G401 (cell line): ENCODE results near the gene MAPRE2. TPM values are rescaled to one million over a fixed set of nuclear protein-coding genes. Genes with fewer than 3 reads are reported as not detected.

Source experiments
- DNase-seq: peaks from one replicate; pipeline ENCODE4 v3.0.0-alpha.2; 2015; ENCODE audit warnings: low spot score
- in situ Hi-C: cut with HindIII; loops from 2 replicates; pipeline ENCODE4 v1.10.0; 2016; ENCODE audit warnings: low sequenced_read_pairs, mixed read lengths
- total RNA-seq: library from RNA; depleted of rRNA; stranded (reverse); fragments of >200 nt; shearing (Covaris generic); gene quantifications from 2 replicates; pipeline ENCODE4 v1.2.3, GENCODE V29; 2014

The MAPRE2 gene
- total RNA-seq, 1 experiment from 2014 or later, result 30.3 TPM

GRCh38 chr18:35030277-35030989, 10.8 kb upstream of the MAPRE2 start:
- DNase-seq, result no peak
- in situ Hi-C loops, result no loop called here

- DNase-seq, result no peak
- in situ Hi-C loops, result no loop called here
Observed at GRCh38 chr18:35032113-35032512, 9.1 kb upstream of the MAPRE2 start.

- in situ Hi-C loops, result no loop called here
- DNase-seq, result no peak
Observed at GRCh38 chr18:35038029-35038428, 3.2 kb upstream of the MAPRE2 start.

- in situ Hi-C loops, result no loop called here
- no peak for DNase-seq
Observed at GRCh38 chr18:35038881-35039491, 2.2 kb upstream of the MAPRE2 start.

GRCh38 chr18:35040638-35040987, 600 bp upstream of the MAPRE2 start:
- in situ Hi-C loops, result no loop called here

GRCh38 chr18:35041815-35042387, 688 bp downstream of the MAPRE2 start:
- in situ Hi-C loops, result no loop called here
- DNase-seq, result peak; percentile 82

More at GRCh38 chr18:35040638-35040987, 600 bp upstream of the MAPRE2 start:
- DNase-seq, result no peak

- in situ Hi-C loops, result no loop called here
- DNase-seq, result peak; percentile 56
Observed at GRCh38 chr18:35042389-35043071, 1.3 kb downstream of the MAPRE2 start.

- in situ Hi-C loops, result no loop called here
- no peak for DNase-seq
Observed at GRCh38 chr18:35043207-35043606, 2.0 kb downstream of the MAPRE2 start.

GRCh38 chr18:35045121-35045520, 3.9 kb downstream of the MAPRE2 start:
- in situ Hi-C loops, result no loop called here
- DNase-seq, result peak; percentile 37

- no peak for DNase-seq
- in situ Hi-C loops, result no loop called here
Observed at GRCh38 chr18:35045806-35046205, 4.6 kb downstream of the MAPRE2 start.

- no peak for DNase-seq
- in situ Hi-C loops, result no loop called here
Observed at GRCh38 chr18:35047697-35048292, 6.6 kb downstream of the MAPRE2 start.

- in situ Hi-C loops, result no loop called here
- no peak for DNase-seq
Observed at GRCh38 chr18:35049111-35050027, 8.2 kb downstream of the MAPRE2 start.

- in situ Hi-C loops, result no loop called here
- DNase-seq, result no peak
Observed at GRCh38 chr18:35050028-35050546, 8.9 kb downstream of the MAPRE2 start.

- in situ Hi-C loops, result no loop called here
- no peak for DNase-seq
Observed at GRCh38 chr18:35050705-35051195, 9.5 kb downstream of the MAPRE2 start.

GRCh38 chr18:35051641-35052377, 10.6 kb downstream of the MAPRE2 start:
- in situ Hi-C loops, result no loop called here
- no peak for DNase-seq

- in situ Hi-C loops, result no loop called here
- no peak for DNase-seq
Observed at GRCh38 chr18:35054401-35054800, 13.2 kb downstream of the MAPRE2 start.

GRCh38 chr18:35055105-35055504, 13.9 kb downstream of the MAPRE2 start:
- DNase-seq, result no peak

GRCh38 chr18:35055726-35056125, 14.5 kb downstream of the MAPRE2 start:
- DNase-seq, result no peak
- in situ Hi-C loops, result no loop called here

More at GRCh38 chr18:35055105-35055504, 13.9 kb downstream of the MAPRE2 start:
- in situ Hi-C loops, result no loop called here
